H1 (cell line): ENCODE results near the gene TGM2.

Experiments used
- BRCA1 ChIP-seq: IDR thresholded peaks from 2 replicates; pipeline ENCODE4 v1.6.1; 2012; ENCODE audit warnings: low read depth, low read length, improper control_type of control experiment
- CEBPB ChIP-seq: IDR thresholded peaks from 2 replicates; pipeline ENCODE4 v1.6.1; 2012; ENCODE audit warnings: low read depth, low read length
- EZH2 ChIP-seq: fragments of 200-600 bp; sonication (generic); IDR thresholded peaks from 2 replicates; pipeline ENCODE4 v1.7.1; 2012; ENCODE audit warnings: low read depth, mild to moderate bottlenecking, moderate library complexity, low read length, inconsistent platforms; ENCODE audit not compliant: severe bottlenecking
- KDM1A ChIP-seq: fragments of 200-600, 300-600 bp; sonication (generic); IDR thresholded peaks from 2 replicates; pipeline ENCODE4 v1.7.1; 2016; ENCODE audit warnings: mild to moderate bottlenecking, low read length, borderline replicate concordance
- NANOG ChIP-seq: IDR thresholded peaks from 2 replicates; pipeline ENCODE4 v1.6.1; 2011; ENCODE audit warnings: low read length, low read depth, mild to moderate bottlenecking, inconsistent platforms; ENCODE audit not compliant: insufficient read depth, poor library complexity, severe bottlenecking
- NRF1 ChIP-seq: IDR thresholded peaks from 2 replicates; pipeline ENCODE4 v1.6.1; 2011; ENCODE audit warnings: mild to moderate bottlenecking, low read depth, low read length, improper control_type of control experiment
- POLR2A ChIP-seq, 2 experiments: IDR thresholded peaks; 1 replicate in 1 of 2; 2 replicates in 1 of 2; pipeline ENCODE4 v1.6.1; 2011; ENCODE audit warnings: low read depth in 2 of 2, low read length in 2 of 2, mild to moderate bottlenecking in 2 of 2; ENCODE audit errors: control extremely low read depth in 1 of 2
- POLR2AphosphoS5 ChIP-seq: IDR thresholded peaks from 2 replicates; pipeline ENCODE4 v1.6.1; 2011; ENCODE audit warnings: low read depth, low read length
- SIN3A ChIP-seq, 2 experiments: IDR thresholded peaks in 1 of 2; conservative IDR thresholded peaks in 1 of 2; 2 replicates each; pipeline ENCODE4 v1.6.1; 2011 to 2012; ENCODE audit warnings: low read length in 2 of 2, improper control_type of control experiment in 1 of 2, low read depth in 1 of 2, mild to moderate bottlenecking in 1 of 2
- SP2 ChIP-seq: IDR thresholded peaks from 2 replicates; pipeline ENCODE4 v1.6.1; 2012; ENCODE audit warnings: mild to moderate bottlenecking, low read length, inconsistent platforms
- YY1 ChIP-seq: IDR thresholded peaks from 2 replicates; pipeline ENCODE4 v1.6.1; 2011; ENCODE audit warnings: low read depth, mild to moderate bottlenecking, low read length
- TF ChIP-seq, protein P1 (sequence below), 3 experiments: IDR thresholded peaks; 1 replicate in 2 of 3; 2 replicates in 1 of 3; pipeline versions ENCODE4 v1.5.1 to v1.6.1; 2011; ENCODE audit warnings: low read length in 3 of 3, mild to moderate bottlenecking in 3 of 3, inconsistent platforms in 2 of 3, low read depth in 1 of 3, moderate library complexity in 1 of 3; ENCODE audit not compliant: insufficient read depth in 1 of 3; ENCODE audit errors: control extremely low read depth in 1 of 3
- TF ChIP-seq, protein P2 (sequence below): IDR thresholded peaks from 2 replicates; pipeline ENCODE4 v1.6.1; 2012; ENCODE audit warnings: inconsistent platforms

DNA sequence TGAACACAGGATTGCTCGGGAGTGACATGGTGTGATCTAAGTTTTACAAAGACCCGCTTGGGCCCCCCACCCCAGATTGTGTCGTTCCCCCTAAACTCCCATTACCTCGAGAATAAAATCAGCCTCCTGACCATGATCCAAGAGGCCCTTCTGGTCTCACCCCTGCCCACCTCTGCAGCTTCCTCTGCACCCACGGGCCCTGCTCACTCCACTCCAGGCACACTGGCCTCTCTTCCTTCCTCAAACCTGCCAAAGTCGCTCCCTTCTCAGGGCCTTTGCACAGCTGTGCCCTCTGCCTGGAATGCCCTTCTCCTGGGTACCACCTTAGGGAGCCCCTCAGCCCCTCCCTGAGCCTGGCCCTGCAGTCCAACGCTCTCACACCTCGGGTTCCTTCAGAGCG is 17.9 kb downstream of the TGM2 start:
- TF ChIP-seq, protein P1, sequence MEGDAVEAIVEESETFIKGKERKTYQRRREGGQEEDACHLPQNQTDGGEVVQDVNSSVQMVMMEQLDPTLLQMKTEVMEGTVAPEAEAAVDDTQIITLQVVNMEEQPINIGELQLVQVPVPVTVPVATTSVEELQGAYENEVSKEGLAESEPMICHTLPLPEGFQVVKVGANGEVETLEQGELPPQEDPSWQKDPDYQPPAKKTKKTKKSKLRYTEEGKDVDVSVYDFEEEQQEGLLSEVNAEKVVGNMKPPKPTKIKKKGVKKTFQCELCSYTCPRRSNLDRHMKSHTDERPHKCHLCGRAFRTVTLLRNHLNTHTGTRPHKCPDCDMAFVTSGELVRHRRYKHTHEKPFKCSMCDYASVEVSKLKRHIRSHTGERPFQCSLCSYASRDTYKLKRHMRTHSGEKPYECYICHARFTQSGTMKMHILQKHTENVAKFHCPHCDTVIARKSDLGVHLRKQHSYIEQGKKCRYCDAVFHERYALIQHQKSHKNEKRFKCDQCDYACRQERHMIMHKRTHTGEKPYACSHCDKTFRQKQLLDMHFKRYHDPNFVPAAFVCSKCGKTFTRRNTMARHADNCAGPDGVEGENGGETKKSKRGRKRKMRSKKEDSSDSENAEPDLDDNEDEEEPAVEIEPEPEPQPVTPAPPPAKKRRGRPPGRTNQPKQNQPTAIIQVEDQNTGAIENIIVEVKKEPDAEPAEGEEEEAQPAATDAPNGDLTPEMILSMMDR (IDR thresholded peaks at IDR 0.05; ENCODE audit: control extremely low read depth in 1 of 3, insufficient read depth in 1 of 3, low read depth in 1 of 3, low read length in 3 of 3), result no peak
- TF ChIP-seq, protein P2, sequence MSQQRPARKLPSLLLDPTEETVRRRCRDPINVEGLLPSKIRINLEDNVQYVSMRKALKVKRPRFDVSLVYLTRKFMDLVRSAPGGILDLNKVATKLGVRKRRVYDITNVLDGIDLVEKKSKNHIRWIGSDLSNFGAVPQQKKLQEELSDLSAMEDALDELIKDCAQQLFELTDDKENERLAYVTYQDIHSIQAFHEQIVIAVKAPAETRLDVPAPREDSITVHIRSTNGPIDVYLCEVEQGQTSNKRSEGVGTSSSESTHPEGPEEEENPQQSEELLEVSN, result no peak
- no peak for TF ChIP-seq SIN3A (conservative IDR thresholded peaks at IDR 0.05 in 1 of 2, IDR thresholded peaks at IDR 0.05 in 1 of 2; ENCODE audit: low read depth in 1 of 2, low read length in 2 of 2)
- no peak for TF ChIP-seq POLR2A (IDR thresholded peaks at IDR 0.05; ENCODE audit: control extremely low read depth in 1 of 2, low read depth in 2 of 2, low read length in 2 of 2)
- no peak for TF ChIP-seq YY1
- no peak for TF ChIP-seq BRCA1
- no peak for TF ChIP-seq EZH2
- no peak for TF ChIP-seq POLR2AphosphoS5
- no peak for TF ChIP-seq KDM1A
- no peak for TF ChIP-seq NRF1
- no peak for TF ChIP-seq SP2
- no peak for TF ChIP-seq CEBPB
- TF ChIP-seq NANOG, result no peak
